Thyroid gland (tissue), 4 donors: ENCODE results near the gene POR. TPM values are rescaled to one million over a fixed set of nuclear protein-coding genes. Genes with fewer than 3 reads are reported as not detected.

Source experiments
- DNase-seq, 2 donors: peaks; one replicate each; pipeline ENCODE4 v3.0.0-alpha.2; 2019
- H3K27ac ChIP-seq, 3 donors: fragments of 200-600 bp; sonication (generic); 1 replicate in 2 of 3; 2 replicates in 1 of 3; pipeline ENCODE4 v1.5.1; 2016 to 2019; ENCODE audit warnings: mild to moderate bottlenecking in 1 of 3, moderate library complexity in 1 of 3
- H3K27me3 ChIP-seq: fragments of 200-600 bp; sonication (generic); one replicate; pipeline ENCODE4 v1.5.1; 2019
- H3K36me3 ChIP-seq, 2 donors: fragments of 200-600 bp; sonication (generic); one replicate each; pipeline ENCODE4 v1.5.1; 2016 to 2019
- H3K4me1 ChIP-seq, 2 donors: fragments of 200-600 bp; sonication (generic); one replicate each; pipeline ENCODE4 v1.5.1; 2017 to 2019
- H3K4me3 ChIP-seq, 3 donors: fragments of 200-600 bp; sonication (generic); replicated peaks in 1 of 3; 1 replicate in 2 of 3; 2 replicates in 1 of 3; pipeline ENCODE4 v1.5.1; 2016; ENCODE audit warnings: mild to moderate bottlenecking in 1 of 3
- H3K9me3 ChIP-seq: fragments of 200-600 bp; sonication (generic); one replicate; pipeline ENCODE4 v1.5.1; 2017
- CTCF ChIP-seq, 6 experiments: fragments of 200-600 bp in 3 of 6; fragments of 450-650 bp in 3 of 6; sonication (generic) in 3 of 6; IDR thresholded peaks; one replicate each; pipeline ENCODE4 v1.5.1; 2016 to 2019; ENCODE audit warnings: antibody characterized with exemption in 6 of 6, mild to moderate bottlenecking in 2 of 6, inconsistent platforms in 1 of 6, moderate library complexity in 1 of 6
- POLR2A ChIP-seq, 2 donors: fragments of 450-650 bp; IDR thresholded peaks; one replicate each; pipeline ENCODE4 v1.6.1; 2017; ENCODE audit warnings: antibody characterized with exemption in 2 of 2, mild to moderate bottlenecking in 2 of 2, moderate library complexity in 1 of 2
- WGBS, 2 donors: methylation state at CpG; one replicate each; pipeline ENCODE4 v1.1.5; 2017; 5-methylcytosine and 5-hydroxymethylcytosine counted together
- intact Hi-C: fragments of 100-400 bp; cut with DNase I; formaldehyde crosslinking; loops from one replicate; pipeline ENCODE4 v1.15.1; 2023
- total RNA-seq, 4 donors: library from RNA; depleted of rRNA; stranded (reverse); fragments of >200 nt; gene quantifications; one replicate each; pipeline ENCODE4 v1.2.3, GENCODE V29; 2016

The POR gene
- total RNA-seq, 4 donors from 2014 or later = 141 to 341 (median 285) TPM

GRCh38 chr7:75991531-75992082 lies 76.7 kb downstream of the POR start:
- Histone ChIP-seq H3K27me3 (no peaks in the 10 kb centered on the region), H3K4me3 (no peak overlapping the region), H3K9me3 (no peaks in the 10 kb centered on the region), H3K4me1 (peaks cover 28 to 33% of the 10 kb centered on the region in 2 donors), H3K27ac (peak overlapping the region in 2 of 3 donors; percentile 24 to 43), H3K36me3 (peaks cover 3 to 9% of the 10 kb centered on the region in 2 donors)
- no peak for DNase-seq
- WGBS, 2 donors = 98 to 99% methylated on average over 9 of the region's 9 CpGs
- intact Hi-C loops = loop anchor here (5.0 kb wide), 2 partner anchors 74 to 109 kb away; partner anchors contain the start of gene POR
- no peak for TF ChIP-seq CTCF (IDR thresholded peaks at IDR 0.05)
- TF ChIP-seq POLR2A (IDR thresholded peaks at IDR 0.05) = no peak

- Histone ChIP-seq H3K4me1 (peaks cover 28 to 33% of the 10 kb centered on the region in 2 donors), H3K27me3 (no peaks in the 10 kb centered on the region), H3K27ac (peak overlapping the region in 2 of 3 donors; percentile 24 to 33), H3K4me3 (no peak overlapping the region), H3K9me3 (no peaks in the 10 kb centered on the region), H3K36me3 (peaks cover 0 to 3% of the 10 kb centered on the region in 2 donors)
- TF ChIP-seq POLR2A (IDR thresholded peaks at IDR 0.05) (no peak), CTCF (IDR thresholded peaks at IDR 0.05) (no peak)
- no peak for DNase-seq
- intact Hi-C loops = loop anchor here (5.0 kb wide), 2 partner anchors 75 to 110 kb away; partner anchors contain the start of gene POR
- WGBS, 2 donors = 88 to 93% methylated on average over 5 to 15 of the region's 20 CpGs
Measured at GRCh38 chr7:75992083-75992755, 77.3 kb downstream of the POR start.

GRCh38 chr7:75993689-75994387 lies 78.9 kb downstream of the POR start:
- H3K4me1 ChIP-seq = peaks cover 28 to 33% of the 10 kb centered on the region in 2 donors
- H3K27ac ChIP-seq = peak overlapping the region; percentile 70 to 90 (median 84)
- H3K4me3 ChIP-seq = peak overlapping the region; percentile 49 to 81 (median 56)
- intact Hi-C loops = loop anchor here (5.0 kb wide), 2 partner anchors 77 to 112 kb away; partner anchors contain the start of gene POR
- no peaks in the 10 kb centered on the region for H3K9me3 ChIP-seq
- H3K36me3 ChIP-seq = no peaks in the 10 kb centered on the region
- peak; percentile 68 for DNase-seq
- H3K27me3 ChIP-seq = no peaks in the 10 kb centered on the region
- 0 to 4% methylated on average over 1 to 9 of the region's 40 CpGs for WGBS, 2 donors
- no peak for TF ChIP-seq CTCF (IDR thresholded peaks at IDR 0.05)
- peak in 1 of 2 donors; percentile 13 for TF ChIP-seq POLR2A (IDR thresholded peaks at IDR 0.05)

GRCh38 chr7:75994388-75995051 lies 79.6 kb downstream of the POR start, which contains the start of gene TMEM120A:
Gene TMEM120A (minus strand): TSS chr7:75994595. CDS start chr7:75994570, 25 bp downstream.
- 2 to 19% methylated on average over 7 to 13 of the region's 51 CpGs for WGBS, 2 donors
- peak; percentile 97 for DNase-seq
- intact Hi-C loops = loop anchor here (5.0 kb wide), 2 partner anchors 77 to 112 kb away; partner anchors contain the start of gene POR
- H3K27ac ChIP-seq = peak within 1 kb of the TSS; percentile 70 to 90 (median 84)
- H3K27me3 ChIP-seq = no peaks in the 10 kb centered on the region
- peak within 1 kb of the TSS; percentile 49 to 81 (median 56) for H3K4me3 ChIP-seq
- peaks cover 23 to 29% of the 10 kb centered on the region in 2 donors for H3K4me1 ChIP-seq
- TF ChIP-seq CTCF (IDR thresholded peaks at IDR 0.05) (peak in 2 of 6 experiments; percentile 24 to 33), POLR2A (IDR thresholded peaks at IDR 0.05) (peak in 1 of 2 donors; percentile 75)
- no peaks in the 10 kb centered on the region for H3K36me3 ChIP-seq
- H3K9me3 ChIP-seq = no peaks in the 10 kb centered on the region
